Posterior cingulate gyrus (tissue), 11 donors: ENCODE measurements around the gene CFAP74.

Experiments used
- DNase-seq, 10 donors: peaks; one replicate each; pipeline versions ENCODE4 v3.0.0 to v3.0.0-alpha.2; 2020 to 2021; ENCODE audit warnings: mixed read lengths in 3 of 10
- intact Hi-C: fragments of 100-400 bp; cut with DNase I; formaldehyde crosslinking; loops from one replicate; pipeline ENCODE4 v1.15.1; 2023

CFAP74 gene

GRCh38 chr1:1921901-1922701, 81.5 kb downstream of the CFAP74 start:
- DNase-seq = peak in 1 of 10 donors; percentile 72
- intact Hi-C loops = no loop called here

GRCh38 chr1:1921459-1921862, 82.1 kb downstream of the CFAP74 start:
- intact Hi-C loops = no loop called here
- DNase-seq = peak in 1 of 10 donors; percentile 62

GRCh38 chr1:1920608-1921458, 82.8 kb downstream of the CFAP74 start:
- intact Hi-C loops = no loop called here
- peak in 1 of 10 donors; percentile 77 for DNase-seq

- peak in 1 of 10 donors; percentile 73 for DNase-seq
- intact Hi-C loops = no loop called here
These were observed 83.5 kb downstream of the CFAP74 start for GRCh38 chr1:1920057-1920607.

GRCh38 chr1:1919304-1920056, 84.1 kb downstream of the CFAP74 start:
- intact Hi-C loops = no loop called here
- DNase-seq = peak; percentile 73 to 99 (median 89)

GRCh38 chr1:1918901-1919303, 84.7 kb downstream of the CFAP74 start, which contains the start of gene TMEM52:
TSS of gene TMEM52 (minus strand) at chr1:1919279. CDS start at chr1:1919265, 14 bp downstream.
- DNase-seq = no peak
- intact Hi-C loops = no loop called here

- intact Hi-C loops = no loop called here
- DNase-seq = peak in 1 of 10 donors; percentile 77
These were observed 85.3 kb downstream of the CFAP74 start for GRCh38 chr1:1917995-1918900.

GRCh38 chr1:1917304-1917976, 86.1 kb downstream of the CFAP74 start:
- intact Hi-C loops = no loop called here
- DNase-seq = peak in 1 of 10 donors; percentile 77

GRCh38 chr1:1916851-1917251, 86.7 kb downstream of the CFAP74 start:
- intact Hi-C loops = no loop called here
- no peak for DNase-seq

GRCh38 chr1:1915911-1916840, 87.4 kb downstream of the CFAP74 start:
- intact Hi-C loops = no loop called here
- peak in 1 of 10 donors; percentile 79 for DNase-seq

GRCh38 chr1:1914971-1915692, 88.5 kb downstream of the CFAP74 start, which contains the start of gene CALML6:
TSS of gene CALML6 (plus strand) at chr1:1915260. CDS start at chr1:1915281, 21 bp downstream.
- peak in 1 of 10 donors; percentile 70 for DNase-seq
- intact Hi-C loops = no loop called here

GRCh38 chr1:1914101-1914970, 89.2 kb downstream of the CFAP74 start:
- DNase-seq = peak in 1 of 10 donors; percentile 77
- intact Hi-C loops = no loop called here

- peak in 1 of 10 donors; percentile 31 for DNase-seq
- intact Hi-C loops = no loop called here
These were observed 92.1 kb downstream of the CFAP74 start for GRCh38 chr1:1911350-1912041.

GRCh38 chr1:1910651-1911331, 92.8 kb downstream of the CFAP74 start:
- DNase-seq = peak in 3 of 10 donors; percentile 4 to 81 (median 62)
- intact Hi-C loops = no loop called here
